Fibroblast of lung (primary cell): ENCODE results near the gene CRYBG1. TPM values are rescaled to one million over a fixed set of nuclear protein-coding genes. Genes with fewer than 3 reads are reported as not detected.

Experiments used
- DNase-seq, 2 donors: peaks; one replicate each; pipeline versions ENCODE4 v3.0.0 to v3.0.0-alpha.2; 2010; ENCODE audit warnings: low read depth in 2 of 2
- H2AFZ ChIP-seq: 2 replicates; pipeline ENCODE4 v1.5.1; 2012; ENCODE audit warnings: low read length, control low read depth, inconsistent platforms
- H3K27ac ChIP-seq: 2 replicates; pipeline ENCODE4 v1.5.1; 2011; ENCODE audit warnings: low read length, control low read depth; ENCODE audit not compliant: insufficient read depth
- H3K27me3 ChIP-seq: 2 replicates; pipeline ENCODE4 v1.5.1; 2011; ENCODE audit warnings: mild to moderate bottlenecking, low read length; ENCODE audit not compliant: control insufficient read depth, insufficient read depth
- H3K36me3 ChIP-seq: 2 replicates; pipeline ENCODE4 v1.5.1; 2011; ENCODE audit warnings: low read length; ENCODE audit not compliant: control insufficient read depth, insufficient read depth
- H3K4me1 ChIP-seq: 2 replicates; pipeline ENCODE4 v1.5.1; 2011; ENCODE audit warnings: low read length; ENCODE audit not compliant: control insufficient read depth, insufficient read depth; ENCODE audit errors: extremely low read depth
- H3K4me2 ChIP-seq: 2 replicates; pipeline ENCODE4 v1.5.1; 2011; ENCODE audit warnings: low read length, control low read depth; ENCODE audit not compliant: insufficient read depth; ENCODE audit errors: extremely low read depth
- H3K4me3 ChIP-seq, 4 experiments: fragments of 200-600 bp in 1 of 4; sonication (generic) in 1 of 4; replicated peaks in 1 of 4; 2 replicates each; pipeline ENCODE4 v1.5.1; 2011 to 2016; ENCODE audit warnings: low read length in 4 of 4, low read depth in 3 of 4, mild to moderate bottlenecking in 3 of 4, control low read depth in 2 of 4, inconsistent platforms in 1 of 4, mixed read lengths in 1 of 4; ENCODE audit not compliant: insufficient read depth in 1 of 4; ENCODE audit errors: control extremely low read depth in 1 of 4
- H3K79me2 ChIP-seq: 2 replicates; pipeline ENCODE4 v1.5.1; 2012; ENCODE audit warnings: mild to moderate bottlenecking, low read length, inconsistent platforms; ENCODE audit not compliant: control insufficient read depth, insufficient read depth
- H3K9ac ChIP-seq: 2 replicates; pipeline ENCODE4 v1.5.1; 2011; ENCODE audit warnings: mild to moderate bottlenecking, low read length, control low read depth; ENCODE audit not compliant: insufficient read depth
- H3K9me3 ChIP-seq: 2 replicates; pipeline ENCODE4 v1.5.1; 2012; ENCODE audit warnings: low read depth, low read length; ENCODE audit not compliant: control insufficient read depth, insufficient read depth
- H4K20me1 ChIP-seq: 2 replicates; pipeline ENCODE4 v1.5.1; 2011; ENCODE audit warnings: low read length; ENCODE audit not compliant: control insufficient read depth, insufficient read depth; ENCODE audit errors: extremely low read depth
- CTCF ChIP-seq, 2 donors: IDR thresholded peaks in 1 of 2; conservative IDR thresholded peaks in 1 of 2; 1 replicate in 1 of 2; 2 replicates in 1 of 2; pipeline ENCODE4 v1.5.1; 2011 to 2012; ENCODE audit warnings: low read length in 2 of 2, control low read depth in 1 of 2, inconsistent platforms in 1 of 2, low read depth in 1 of 2, mild to moderate bottlenecking in 1 of 2
- EZH2 ChIP-seq: IDR thresholded peaks from 2 replicates; pipeline ENCODE4 v1.5.1; 2012; ENCODE audit warnings: low read length, control low read depth, mild to moderate bottlenecking; ENCODE audit errors: missing control alignments
- polyA plus RNA-seq, 2 donors: library from polyadenylated mRNA; depleted of rRNA in 1 of 2; stranded (reverse) in 1 of 2; unstranded in 1 of 2; fragments of >200 nt; gene quantifications; 2 replicates each; pipeline ENCODE4 v1.2.1, GENCODE V29; 2011 to 2012; ENCODE audit warnings: missing spikeins in 1 of 2
- total RNA-seq: library from RNA; depleted of rRNA; stranded (reverse); fragments of >200 nt; gene quantifications from 2 replicates; pipeline ENCODE4 v1.2.1, GENCODE V29; 2014

CRYBG1 gene
- total and polyA plus RNA-seq, 2 donors (not counting 1 experiment from before 2014, with no cell fraction given), result 4.3 to 10.1 TPM

- DNase-seq, result no peak
- H3K9me3 ChIP-seq, result no peaks in the 10 kb centered on the region
- no peak overlapping the region for H2AFZ ChIP-seq
- H4K20me1 ChIP-seq, result no peaks in the 10 kb centered on the region
- TF ChIP-seq CTCF (conservative IDR thresholded peaks at IDR 0.05 in 1 of 2, IDR thresholded peaks at IDR 0.05 in 1 of 2; ENCODE audit: low read depth in 1 of 2, low read length in 2 of 2) (no peak), EZH2 (no peak)
- no peaks in the 10 kb centered on the region for H3K36me3 ChIP-seq
- H3K4me2 ChIP-seq, result no peak overlapping the region
- H3K4me1 ChIP-seq, result no peaks in the 10 kb centered on the region
- H3K27ac ChIP-seq, result no peak overlapping the region
- H3K9ac ChIP-seq, result no peak overlapping the region
- no peaks in the 10 kb centered on the region for H3K79me2 ChIP-seq
- H3K27me3 ChIP-seq, result no peaks in the 10 kb centered on the region
- no peak overlapping the region for H3K4me3 ChIP-seq
Observed at GRCh38 chr6:106538145-106538544, 177.6 kb downstream of the CRYBG1 start.

- H2AFZ ChIP-seq, result no peak overlapping the region
- H4K20me1 ChIP-seq, result no peaks in the 10 kb centered on the region
- H3K27ac ChIP-seq, result no peak overlapping the region
- no peak overlapping the region for H3K4me3 ChIP-seq
- no peak overlapping the region for H3K4me2 ChIP-seq
- no peak overlapping the region for H3K9ac ChIP-seq
- DNase-seq, result no peak
- H3K4me1 ChIP-seq, result no peaks in the 10 kb centered on the region
- H3K36me3 ChIP-seq, result no peaks in the 10 kb centered on the region
- no peaks in the 10 kb centered on the region for H3K27me3 ChIP-seq
- no peaks in the 10 kb centered on the region for H3K79me2 ChIP-seq
- TF ChIP-seq CTCF (conservative IDR thresholded peaks at IDR 0.05 in 1 of 2, IDR thresholded peaks at IDR 0.05 in 1 of 2; ENCODE audit: low read depth in 1 of 2, low read length in 2 of 2), result no peak
- TF ChIP-seq EZH2, result no peak
- H3K9me3 ChIP-seq, result no peaks in the 10 kb centered on the region
Observed at GRCh38 chr6:106539936-106540335, 179.4 kb downstream of the CRYBG1 start.

- H3K4me1 ChIP-seq, result no peaks in the 10 kb centered on the region
- H3K9ac ChIP-seq, result no peak overlapping the region
- TF ChIP-seq EZH2 (no peak), CTCF (conservative IDR thresholded peaks at IDR 0.05 in 1 of 2, IDR thresholded peaks at IDR 0.05 in 1 of 2; ENCODE audit: low read depth in 1 of 2, low read length in 2 of 2) (no peak)
- no peak for DNase-seq
- H3K4me2 ChIP-seq, result no peak overlapping the region
- no peaks in the 10 kb centered on the region for H3K9me3 ChIP-seq
- H3K27me3 ChIP-seq, result no peaks in the 10 kb centered on the region
- no peaks in the 10 kb centered on the region for H3K79me2 ChIP-seq
- no peak overlapping the region for H3K4me3 ChIP-seq
- H3K27ac ChIP-seq, result no peak overlapping the region
- H4K20me1 ChIP-seq, result no peaks in the 10 kb centered on the region
- no peaks in the 10 kb centered on the region for H3K36me3 ChIP-seq
- H2AFZ ChIP-seq, result no peak overlapping the region
Observed at GRCh38 chr6:106540432-106540831, 179.9 kb downstream of the CRYBG1 start.
